ENCODE results near the gene CADM1. TPM values are rescaled to one million over a fixed set of nuclear protein-coding genes. Genes with fewer than 3 reads are reported as not detected.

The CADM1 gene
- total and polyA plus RNA-seq, 10 of the 15 experiments (the other 5 are each of a cell fraction or from before 2014, with no cell fraction given), result 0.03 to 0.48 (median 0.15) TPM; not detected in 3

- H3K4me1 ChIP-seq (ENCODE audit: control insufficient read depth, insufficient read depth, low read length), result no peaks in the 10 kb centered on the region
- DNase-seq (ENCODE audit: low read depth, low spot score), result no peak
- H3K27me3 ChIP-seq (replicated peaks in 1 of 2; ENCODE audit: control insufficient read depth in 2 of 2, insufficient read depth in 2 of 2, low read length in 1 of 2), result peaks cover 2 to 5% of the 10 kb centered on the region in 2 experiments
- RAD21 ChIA-PET (ENCODE audit: unreplicated experiment), result no interaction called here
- FAIRE-seq, result no peak
- 50% methylated on average over 12 of the region's 12 CpGs for WGBS (ENCODE audit: insufficient coverage, insufficient replicate concordance, low lambda C conversion rate, missing lambda C conversion rate)
- BruUV-seq (replicated peaks), result no TSS peak
- CTCF ChIA-PET, result no interaction called here
- H3K36me3 ChIP-seq (ENCODE audit: control insufficient read depth in 2 of 2, insufficient read depth in 2 of 2, low read length in 1 of 2), result no peaks in the 10 kb centered on the region
- H3K4me3 ChIP-seq, result no peak overlapping the region
- H3K9me3 ChIP-seq (replicated peaks; ENCODE audit: control insufficient read depth, insufficient read depth, low read length), result no peaks in the 10 kb centered on the region
- no peaks in the 10 kb centered on the region for H4K20me1 ChIP-seq (ENCODE audit: control insufficient read depth, insufficient read depth)
- H3K79me2 ChIP-seq (ENCODE audit: control insufficient read depth, insufficient read depth, low read length), result no peaks in the 10 kb centered on the region
- no peak overlapping the region for H3K4me2 ChIP-seq (ENCODE audit: control insufficient read depth, insufficient read depth)
- H3K27ac ChIP-seq (ENCODE audit: control insufficient read depth, insufficient read depth), result no peak overlapping the region
- no peak for ATAC-seq
- H3K9ac ChIP-seq (ENCODE audit: control insufficient read depth, insufficient read depth, low read length), result no peak overlapping the region
- POLR2A ChIA-PET, result no interaction called here
- in situ Hi-C loops (cut with MboI), result no loop called here
- no peak overlapping the region for H2AFZ ChIP-seq (ENCODE audit: control insufficient read depth, low read depth, low read length)
- intact Hi-C loops (cut with micrococcal nuclease; ENCODE audit: unreplicated experiment), result no loop called here
- SMC1A ChIA-PET (ENCODE audit: uncharacterized antibody, unreplicated experiment), result interaction anchor here (0.6 kb wide), 1 partner anchor 38 kb away, joined by 3 read pairs; no protein-coding TSS in a partner anchor
- TF ChIP-seq ZNF24 (IDR thresholded peaks at IDR 0.05) (no peak), ZBTB33 (IDR thresholded peaks at IDR 0.05) (no peak), ZBTB40 (IDR thresholded peaks at IDR 0.05; ENCODE audit: borderline replicate concordance) (no peak), NFXL1 (IDR thresholded peaks at IDR 0.05; ENCODE audit: borderline replicate concordance) (no peak), NFYA (IDR thresholded peaks at IDR 0.05; ENCODE audit: borderline replicate concordance, low read depth, low read length) (no peak), CUX1 (IDR thresholded peaks at IDR 0.05; ENCODE audit: insufficient replicate concordance, low read depth, low read length) (no peak), ZNF207 (IDR thresholded peaks at IDR 0.05; ENCODE audit: borderline replicate concordance) (no peak)
- TF ChIP-seq, protein P1, sequence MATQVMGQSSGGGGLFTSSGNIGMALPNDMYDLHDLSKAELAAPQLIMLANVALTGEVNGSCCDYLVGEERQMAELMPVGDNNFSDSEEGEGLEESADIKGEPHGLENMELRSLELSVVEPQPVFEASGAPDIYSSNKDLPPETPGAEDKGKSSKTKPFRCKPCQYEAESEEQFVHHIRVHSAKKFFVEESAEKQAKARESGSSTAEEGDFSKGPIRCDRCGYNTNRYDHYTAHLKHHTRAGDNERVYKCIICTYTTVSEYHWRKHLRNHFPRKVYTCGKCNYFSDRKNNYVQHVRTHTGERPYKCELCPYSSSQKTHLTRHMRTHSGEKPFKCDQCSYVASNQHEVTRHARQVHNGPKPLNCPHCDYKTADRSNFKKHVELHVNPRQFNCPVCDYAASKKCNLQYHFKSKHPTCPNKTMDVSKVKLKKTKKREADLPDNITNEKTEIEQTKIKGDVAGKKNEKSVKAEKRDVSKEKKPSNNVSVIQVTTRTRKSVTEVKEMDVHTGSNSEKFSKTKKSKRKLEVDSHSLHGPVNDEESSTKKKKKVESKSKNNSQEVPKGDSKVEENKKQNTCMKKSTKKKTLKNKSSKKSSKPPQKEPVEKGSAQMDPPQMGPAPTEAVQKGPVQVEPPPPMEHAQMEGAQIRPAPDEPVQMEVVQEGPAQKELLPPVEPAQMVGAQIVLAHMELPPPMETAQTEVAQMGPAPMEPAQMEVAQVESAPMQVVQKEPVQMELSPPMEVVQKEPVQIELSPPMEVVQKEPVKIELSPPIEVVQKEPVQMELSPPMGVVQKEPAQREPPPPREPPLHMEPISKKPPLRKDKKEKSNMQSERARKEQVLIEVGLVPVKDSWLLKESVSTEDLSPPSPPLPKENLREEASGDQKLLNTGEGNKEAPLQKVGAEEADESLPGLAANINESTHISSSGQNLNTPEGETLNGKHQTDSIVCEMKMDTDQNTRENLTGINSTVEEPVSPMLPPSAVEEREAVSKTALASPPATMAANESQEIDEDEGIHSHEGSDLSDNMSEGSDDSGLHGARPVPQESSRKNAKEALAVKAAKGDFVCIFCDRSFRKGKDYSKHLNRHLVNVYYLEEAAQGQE (IDR thresholded peaks at IDR 0.05; ENCODE audit: low read depth, low read length), result no peak
These were observed 322.7 kb downstream of the CADM1 start for GRCh38 chr11:115181538-115181937.
